Lung (tissue), 12 donors: ENCODE measurements around the gene PSMG3. TPM values are rescaled to one million over a fixed set of nuclear protein-coding genes. Genes with fewer than 3 reads are reported as not detected.

ENCODE experiments used
- ATAC-seq: fragments of 200-7000 bp; cut with Tn5 transposase; one replicate; pipeline ENCODE4 v1.9.1; 2020; ENCODE audit warnings: moderate number of reproducible peaks; ENCODE audit not compliant: insufficient read depth, low FRiP score
- DNase-seq, 3 donors: peaks; one replicate each; pipeline ENCODE4 v3.0.0-alpha.2; 2013 to 2017
- H3K27ac ChIP-seq, 2 donors: one replicate each; pipeline ENCODE4 v1.5.1; 2013; ENCODE audit warnings: mild to moderate bottlenecking in 2 of 2, moderate library complexity in 2 of 2, control low read depth in 1 of 2, inconsistent platforms in 1 of 2, low read depth in 1 of 2, low read length in 1 of 2
- H3K27me3 ChIP-seq, 3 donors: one replicate each; pipeline ENCODE4 v1.5.1; 2013; ENCODE audit warnings: low read length in 2 of 3; ENCODE audit not compliant: control insufficient read depth in 3 of 3, insufficient read depth in 3 of 3
- H3K36me3 ChIP-seq, 4 donors: one replicate each; pipeline ENCODE4 v1.5.1; 2013; ENCODE audit warnings: low read length in 4 of 4, mild to moderate bottlenecking in 1 of 4, moderate library complexity in 1 of 4; ENCODE audit not compliant: control insufficient read depth in 4 of 4, insufficient read depth in 4 of 4
- H3K4me1 ChIP-seq, 5 donors: one replicate each; pipeline ENCODE4 v1.5.1; 2013; ENCODE audit warnings: low read length in 5 of 5, mild to moderate bottlenecking in 2 of 5, moderate library complexity in 1 of 5; ENCODE audit not compliant: control insufficient read depth in 5 of 5, insufficient read depth in 5 of 5
- H3K4me3 ChIP-seq: one replicate; pipeline ENCODE4 v1.5.1; 2013; ENCODE audit warnings: mild to moderate bottlenecking, control low read depth, moderate library complexity
- H3K9ac ChIP-seq, 2 donors: one replicate each; pipeline ENCODE4 v1.5.1; 2013; ENCODE audit warnings: low read length in 2 of 2, control low read depth in 1 of 2; ENCODE audit not compliant: insufficient read depth in 1 of 2
- H3K9me3 ChIP-seq, 4 donors: one replicate each; pipeline ENCODE4 v1.5.1; 2013; ENCODE audit warnings: low read length in 3 of 4, mild to moderate bottlenecking in 1 of 4, moderate library complexity in 1 of 4; ENCODE audit not compliant: control insufficient read depth in 4 of 4, insufficient read depth in 3 of 4
- WGBS, 2 donors: extraction: QIAGEN DNeasy Blood & Tissue Kit; methylation state at CpG; one replicate each; pipeline ENCODE4 v1.1.7; 2013; 5-methylcytosine and 5-hydroxymethylcytosine counted together
- polyA plus RNA-seq, 2 donors: library from polyadenylated mRNA; stranded (reverse); fragments of 200-250 nt; gene quantifications; one replicate each; pipeline ENCODE4 v1.2.1, GENCODE V29; 2013
- total RNA-seq, 2 donors: library from RNA; depleted of rRNA in 1 of 2; stranded (reverse); fragments of >200 nt in 1 of 2; gene quantifications; one replicate each; pipeline ENCODE4 v1.2.1, GENCODE V29; 2014 to 2021
- TF ChIP-seq, protein P1 (sequence below): IDR thresholded peaks from 2 replicates; pipeline ENCODE4 v1.5.1; 2012; ENCODE audit warnings: mild to moderate bottlenecking; ENCODE audit errors: control extremely low read depth, extremely low read depth
- donor health status: control.
- donor health status: control.
- donor health status: Bipolar disorder and iron deficiency.
- donor health status: healthy.
- donor health status: DM: yes; HTN: yes; CAD: no.

PSMG3 gene
- total and polyA plus RNA-seq, 4 donors = 10.7 to 86.7 (median 41.8) TPM

DNA sequence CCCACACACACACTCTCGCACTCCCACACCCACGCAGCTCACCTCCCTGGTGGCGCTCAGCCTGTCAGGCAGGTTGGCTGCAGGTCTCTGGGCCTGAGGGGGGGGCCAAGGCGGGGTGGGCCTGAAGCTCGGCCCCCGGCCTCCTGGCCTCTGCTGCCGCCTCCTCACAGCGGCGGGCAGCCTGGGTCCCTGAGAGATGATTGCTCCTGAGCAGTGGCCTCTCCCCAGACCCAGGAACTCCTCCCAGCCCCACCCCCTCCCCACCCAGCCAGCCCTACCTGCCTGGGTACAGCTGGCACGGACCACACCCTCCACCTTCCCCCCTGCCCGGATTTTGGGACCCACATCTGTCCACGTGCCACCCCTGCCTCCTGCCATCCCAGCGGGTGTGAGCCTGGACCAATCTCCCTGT lies 9.2 kb downstream of the PSMG3 start:
- ATAC-seq (no peak), DNase-seq (no peak)
- no peaks in the 10 kb centered on the region for H3K9me3 ChIP-seq
- H3K27ac ChIP-seq = no peak overlapping the region
- H3K4me1 ChIP-seq = no peaks in the 10 kb centered on the region
- 70 to 86% methylated on average over 8 to 13 of the region's 13 CpGs for WGBS, 2 donors
- no peaks in the 10 kb centered on the region for H3K27me3 ChIP-seq
- no peak overlapping the region for H3K4me3 ChIP-seq
- peaks cover 0 to 3% (median 1%) of the 10 kb centered on the region in 4 donors for H3K36me3 ChIP-seq
- no peak overlapping the region for H3K9ac ChIP-seq
- TF ChIP-seq, protein P1, sequence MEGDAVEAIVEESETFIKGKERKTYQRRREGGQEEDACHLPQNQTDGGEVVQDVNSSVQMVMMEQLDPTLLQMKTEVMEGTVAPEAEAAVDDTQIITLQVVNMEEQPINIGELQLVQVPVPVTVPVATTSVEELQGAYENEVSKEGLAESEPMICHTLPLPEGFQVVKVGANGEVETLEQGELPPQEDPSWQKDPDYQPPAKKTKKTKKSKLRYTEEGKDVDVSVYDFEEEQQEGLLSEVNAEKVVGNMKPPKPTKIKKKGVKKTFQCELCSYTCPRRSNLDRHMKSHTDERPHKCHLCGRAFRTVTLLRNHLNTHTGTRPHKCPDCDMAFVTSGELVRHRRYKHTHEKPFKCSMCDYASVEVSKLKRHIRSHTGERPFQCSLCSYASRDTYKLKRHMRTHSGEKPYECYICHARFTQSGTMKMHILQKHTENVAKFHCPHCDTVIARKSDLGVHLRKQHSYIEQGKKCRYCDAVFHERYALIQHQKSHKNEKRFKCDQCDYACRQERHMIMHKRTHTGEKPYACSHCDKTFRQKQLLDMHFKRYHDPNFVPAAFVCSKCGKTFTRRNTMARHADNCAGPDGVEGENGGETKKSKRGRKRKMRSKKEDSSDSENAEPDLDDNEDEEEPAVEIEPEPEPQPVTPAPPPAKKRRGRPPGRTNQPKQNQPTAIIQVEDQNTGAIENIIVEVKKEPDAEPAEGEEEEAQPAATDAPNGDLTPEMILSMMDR = no peak

DNA sequence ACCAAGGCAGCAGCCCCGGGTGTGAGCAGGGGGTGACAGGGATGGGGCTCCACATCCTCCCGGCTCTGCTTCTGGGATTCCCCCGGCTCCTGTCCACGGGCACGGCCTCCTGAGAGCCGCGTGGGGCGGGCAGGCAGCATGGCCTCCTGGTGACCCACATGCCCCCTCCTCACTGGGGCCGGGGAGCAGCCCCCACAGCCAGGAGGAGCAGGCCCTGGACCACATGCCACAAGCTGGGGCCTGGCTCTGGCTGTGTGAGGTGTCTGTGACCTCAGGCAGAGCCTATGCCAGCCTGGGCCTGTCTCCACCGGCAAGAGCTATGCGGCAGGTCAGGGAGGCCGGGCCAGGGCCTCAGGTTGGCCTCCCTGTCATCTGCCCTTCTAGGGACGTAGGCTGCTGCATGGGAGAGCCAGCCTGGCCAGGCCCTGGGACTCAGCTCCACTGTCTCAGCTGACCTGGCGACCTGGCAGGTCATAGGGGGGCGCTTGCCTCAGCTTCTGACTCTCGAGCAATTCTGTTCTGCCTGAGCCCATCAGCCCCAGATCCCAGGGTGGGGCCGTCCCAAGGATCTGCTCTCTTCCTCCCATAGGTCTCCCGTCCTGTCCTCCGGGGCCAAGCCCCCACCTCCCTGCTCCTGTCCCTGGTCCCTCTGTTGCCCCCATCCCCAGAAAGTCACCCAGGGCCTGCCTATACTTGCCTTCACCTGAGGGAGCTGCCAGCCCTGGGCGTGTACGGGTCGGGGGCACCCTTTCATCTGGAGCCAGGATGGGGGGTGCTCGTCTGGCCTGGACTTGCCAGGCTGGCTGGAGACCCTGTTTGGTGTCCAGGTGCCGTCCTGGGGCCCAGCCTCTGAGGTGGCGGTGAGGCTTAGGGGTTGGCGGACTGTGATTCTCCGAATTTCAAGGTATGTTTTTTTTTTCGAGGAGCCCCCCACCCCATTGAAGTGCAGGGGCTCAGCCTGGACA lies 9.9 kb downstream of the PSMG3 start:
- Histone ChIP-seq H3K9me3 (no peaks in the 10 kb centered on the region), H3K36me3 (no peaks in the 10 kb centered on the region), H3K9ac (no peak overlapping the region), H3K27me3 (no peaks in the 10 kb centered on the region), H3K4me3 (no peak overlapping the region), H3K4me1 (peaks cover 0 to 7% (median 0%) of the 10 kb centered on the region in 5 donors), H3K27ac (peak overlapping the region in 1 of 2 donors; percentile 8)
- DNase-seq (no peak), ATAC-seq (no peak)
- WGBS, 2 donors = 86 to 91% methylated on average over 28 of the region's 28 CpGs
- TF ChIP-seq, protein P1 = no peak

GRCh38 chr7:1558841-1559625 lies 10.8 kb downstream of the PSMG3 start:
- no peak overlapping the region for H3K4me3 ChIP-seq
- 83 to 86% methylated on average over 32 of the region's 32 CpGs for WGBS, 2 donors
- H3K9me3 ChIP-seq = no peaks in the 10 kb centered on the region
- no peak overlapping the region for H3K9ac ChIP-seq
- ATAC-seq (no peak), DNase-seq (no peak)
- TF ChIP-seq, protein P1 = no peak
- H3K27me3 ChIP-seq = no peaks in the 10 kb centered on the region
- no peaks in the 10 kb centered on the region for H3K36me3 ChIP-seq
- H3K27ac ChIP-seq = peak overlapping the region in 1 of 2 donors; percentile 8
- peaks cover 0 to 7% (median 0%) of the 10 kb centered on the region in 5 donors for H3K4me1 ChIP-seq
